Mesenteric fat pad (tissue), 1 donor: ENCODE measurements around the gene PCYOX1L. TPM values are rescaled to one million over a fixed set of nuclear protein-coding genes. Genes with fewer than 3 reads are reported as not detected.
A peak's percentile ranks its signal among the peaks of the same experiment; 100 is the strongest.

Experiments
- DNase-seq: peaks from one replicate; pipeline ENCODE4 v3.0.0-alpha.2; 2020; ENCODE audit warnings: low spot score
- long read RNA-seq: library from polyadenylated mRNA; unstranded; transcript quantifications from one replicate; pipeline ENCODE4 v2.0.0, GENCODE V29; 2020
- total RNA-seq: library from RNA; stranded (reverse); fragmentation: NEBNext Ultra II Directional; extraction: Animal tissue kit (Norgen Biotek cat#: 25700); gene quantifications from one replicate; pipeline ENCODE4 v1.2.1, GENCODE V29; 2021
- donor health status: DM: yes; HTN: yes; CAD: no.

The PCYOX1L gene
- 1.9 TPM for total RNA-seq
- long read RNA-seq, transcript PCYOX1L-201 (6 exons, 2,546 nt): major isoform, 6 of 7 reads
- long read RNA-seq, partial matches to known transcripts: 0 of 7 reads
- long read RNA-seq, other reads (novel, unspliced or antisense): 0 of 7 reads

GRCh38 chr5:149357370-149358293, at the start of gene PCYOX1L:
TSS of gene PCYOX1L (plus strand) at chr5:149358046. CDS start at chr5:149358069, 23 bp downstream.
- DNase-seq: peak; percentile 98

- no peak for DNase-seq
These were observed 48.5 kb upstream of the PCYOX1L start for GRCh38 chr5:149309354-149309753.

- DNase-seq: no peak
These were observed 47.4 kb upstream of the PCYOX1L start for GRCh38 chr5:149310488-149310887.

- DNase-seq: no peak
These were observed 46.7 kb upstream of the PCYOX1L start for GRCh38 chr5:149310947-149311658.

GRCh38 chr5:149313151-149313841, 44.5 kb upstream of the PCYOX1L start:
- DNase-seq: no peak

GRCh38 chr5:149314571-149315111, 43.2 kb upstream of the PCYOX1L start:
- no peak for DNase-seq

GRCh38 chr5:149315753-149316152, 42.1 kb upstream of the PCYOX1L start:
- DNase-seq: no peak

- DNase-seq: no peak
These were observed 40.4 kb upstream of the PCYOX1L start for GRCh38 chr5:149317281-149318048.

- no peak for DNase-seq
These were observed 38.7 kb upstream of the PCYOX1L start for GRCh38 chr5:149319174-149319573.

GRCh38 chr5:149320791-149321330, 37.0 kb upstream of the PCYOX1L start:
- no peak for DNase-seq

GRCh38 chr5:149322518-149322917, 35.3 kb upstream of the PCYOX1L start:
- DNase-seq: no peak

- no peak for DNase-seq
These were observed 34.6 kb upstream of the PCYOX1L start for GRCh38 chr5:149323210-149323609.

- DNase-seq: no peak
These were observed 34.1 kb upstream of the PCYOX1L start for GRCh38 chr5:149323621-149324205.

GRCh38 chr5:149324641-149325040, 33.2 kb upstream of the PCYOX1L start:
- no peak for DNase-seq

- no peak for DNase-seq
These were observed 32.6 kb upstream of the PCYOX1L start for GRCh38 chr5:149325166-149325735.

GRCh38 chr5:149325894-149326293, 32.0 kb upstream of the PCYOX1L start:
- DNase-seq: no peak

- no peak for DNase-seq
These were observed 31.2 kb upstream of the PCYOX1L start for GRCh38 chr5:149326611-149327010.

GRCh38 chr5:149328177-149328576, 29.7 kb upstream of the PCYOX1L start:
- no peak for DNase-seq

- DNase-seq: no peak
These were observed 24.0 kb upstream of the PCYOX1L start for GRCh38 chr5:149333711-149334443.
